Cardiac muscle cell (in vitro differentiated cells and primary cell): ENCODE data around the gene C1QL4. TPM values are rescaled to one million over a fixed set of nuclear protein-coding genes. Genes with fewer than 3 reads are reported as not detected.
A peak's percentile ranks its signal among the peaks of the same experiment; 100 is the strongest.

ENCODE experiments used
- DNase-seq, 2 donors: peaks; one replicate each; pipeline versions ENCODE4 v3.0.0 to v3.0.0-alpha.2; 2010 to 2017; ENCODE audit warnings: low read depth in 1 of 2, low spot score in 1 of 2
- H3K27ac ChIP-seq: fragments of 200-600 bp; sonication (generic); 2 replicates; pipeline ENCODE4 v1.5.1; 2016
- H3K27me3 ChIP-seq: fragments of 200-600 bp; sonication (generic); 2 replicates; pipeline ENCODE4 v1.6.0; 2016; ENCODE audit warnings: control low read depth
- H3K36me3 ChIP-seq: fragments of 200-600 bp; sonication (generic); 2 replicates; pipeline ENCODE4 v1.5.1; 2016; ENCODE audit warnings: control low read depth
- H3K4me1 ChIP-seq: fragments of 200-600 bp; sonication (generic); 2 replicates; pipeline ENCODE4 v1.8.1; 2017; ENCODE audit warnings: low read depth, mild to moderate bottlenecking, mixed run types
- H3K4me3 ChIP-seq: fragments of 200-600 bp; sonication (generic); 2 replicates; pipeline ENCODE4 v1.5.1; 2016; ENCODE audit warnings: mild to moderate bottlenecking
- H3K9me3 ChIP-seq: fragments of 200-600 bp; sonication (generic); 2 replicates; pipeline ENCODE4 v1.5.1; 2017; ENCODE audit warnings: low read depth, mild to moderate bottlenecking, control low read depth
- CTCF ChIP-seq: IDR thresholded peaks from 2 replicates; pipeline ENCODE4 v1.5.1; 2012; ENCODE audit warnings: low read depth, mild to moderate bottlenecking, low read length
- polyA plus RNA-seq: library from polyadenylated mRNA; unstranded; fragments of >200 nt; fragmentation: Nextera tagmentation; extraction: Ambion mirVana; gene quantifications from 2 replicates; pipeline ENCODE4 v1.2.1, GENCODE V29; 2016
- total RNA-seq: library from RNA; depleted of rRNA; stranded (reverse); fragments of >200 nt; gene quantifications from 2 replicates; pipeline ENCODE4 v1.2.3, GENCODE V29; 2016

Gene C1QL4
- total and polyA plus RNA-seq, 2 experiments from 2014 or later: not detected

- no peak for DNase-seq
- no peak for TF ChIP-seq CTCF
- Histone ChIP-seq H3K36me3 (no peaks in the 10 kb centered on the region), H3K4me1 (peaks cover 4% of the 10 kb centered on the region), H3K9me3 (no peaks in the 10 kb centered on the region), H3K4me3 (no peak overlapping the region), H3K27me3 (peaks cover 65% of the 10 kb centered on the region), H3K27ac (no peak overlapping the region)
Measured at GRCh38 chr12:49298160-49298559, 38.8 kb downstream of the C1QL4 start.

GRCh38 chr12:49297695-49298060 is 39.3 kb downstream of the C1QL4 start:
- Histone ChIP-seq H3K4me3 (peak overlapping the region; percentile 10), H3K27me3 (peaks cover 70% of the 10 kb centered on the region), H3K36me3 (no peaks in the 10 kb centered on the region), H3K27ac (no peak overlapping the region), H3K4me1 (peaks cover 4% of the 10 kb centered on the region), H3K9me3 (no peaks in the 10 kb centered on the region)
- TF ChIP-seq CTCF: no peak
- no peak for DNase-seq

GRCh38 chr12:49296836-49297694 is 39.9 kb downstream of the C1QL4 start:
- Histone ChIP-seq H3K27ac (no peak overlapping the region), H3K36me3 (no peaks in the 10 kb centered on the region), H3K4me1 (peaks cover 4% of the 10 kb centered on the region), H3K4me3 (peak overlapping the region; percentile 10), H3K9me3 (no peaks in the 10 kb centered on the region), H3K27me3 (peaks cover 75% of the 10 kb centered on the region)
- no peak for DNase-seq
- TF ChIP-seq CTCF: no peak

- no peak overlapping the region for H3K27ac ChIP-seq
Measured at GRCh38 chr12:49296034-49296835, 40.8 kb downstream of the C1QL4 start.

More at GRCh38 chr12:49296034-49296835, 40.8 kb downstream of the C1QL4 start:
- H3K4me1 ChIP-seq: peaks cover 4% of the 10 kb centered on the region
- peaks cover 83% of the 10 kb centered on the region for H3K27me3 ChIP-seq
- H3K4me3 ChIP-seq: no peak overlapping the region
- H3K36me3 ChIP-seq: no peaks in the 10 kb centered on the region
- no peaks in the 10 kb centered on the region for H3K9me3 ChIP-seq
- peak; percentile 82 for TF ChIP-seq CTCF
- peak in 1 of 2 donors; percentile 57 for DNase-seq
